Measurements from ENCODE around the gene GCN1.

GCN1 gene

GRCh38 chr12:120142231-120142877, 52.2 kb downstream of the GCN1 start:
- DNase-seq (ENCODE audit: insufficient read length, low spot score) (no peak), FAIRE-seq (no peak)
- no peak for TF ChIP-seq POLR2A (IDR thresholded peaks at IDR 0.05; ENCODE audit: low read depth, low read length)

GRCh38 chr12:120141336-120141735, 53.2 kb downstream of the GCN1 start:
- DNase-seq (ENCODE audit: insufficient read length, low spot score) (no peak), FAIRE-seq (no peak)
- no peak for TF ChIP-seq POLR2A (IDR thresholded peaks at IDR 0.05; ENCODE audit: low read depth, low read length)

- FAIRE-seq, result no peak
Observed at GRCh38 chr12:120140603-120141002, 53.9 kb downstream of the GCN1 start.

GRCh38 chr12:120139958-120140357, 54.6 kb downstream of the GCN1 start:
- DNase-seq (ENCODE audit: insufficient read length, low spot score) (no peak), FAIRE-seq (no peak)
- TF ChIP-seq POLR2A (IDR thresholded peaks at IDR 0.05; ENCODE audit: low read depth, low read length), result no peak

More at GRCh38 chr12:120140603-120141002, 53.9 kb downstream of the GCN1 start:
- DNase-seq (ENCODE audit: insufficient read length, low spot score), result no peak
- TF ChIP-seq POLR2A (IDR thresholded peaks at IDR 0.05; ENCODE audit: low read depth, low read length), result no peak

- TF ChIP-seq POLR2A (IDR thresholded peaks at IDR 0.05; ENCODE audit: low read depth, low read length), result no peak
- DNase-seq (ENCODE audit: insufficient read length, low spot score) (no peak), FAIRE-seq (no peak)
Observed at GRCh38 chr12:120138366-120138765, 56.1 kb downstream of the GCN1 start.

- no peak for FAIRE-seq
- DNase-seq (ENCODE audit: insufficient read length, low spot score), result no peak
Observed at GRCh38 chr12:120137833-120138232, 56.7 kb downstream of the GCN1 start.

GRCh38 chr12:120136093-120136770, 58.3 kb downstream of the GCN1 start:
- no peak for FAIRE-seq
- no peak for TF ChIP-seq POLR2A (IDR thresholded peaks at IDR 0.05; ENCODE audit: low read depth, low read length)

More at GRCh38 chr12:120137833-120138232, 56.7 kb downstream of the GCN1 start:
- TF ChIP-seq POLR2A (IDR thresholded peaks at IDR 0.05; ENCODE audit: low read depth, low read length), result no peak

GRCh38 chr12:120134307-120134980, 60.1 kb downstream of the GCN1 start:
- DNase-seq (ENCODE audit: insufficient read length, low spot score), result no peak
- no peak for TF ChIP-seq POLR2A (IDR thresholded peaks at IDR 0.05; ENCODE audit: low read depth, low read length)
- no peak for FAIRE-seq

More at GRCh38 chr12:120136093-120136770, 58.3 kb downstream of the GCN1 start:
- no peak for DNase-seq (ENCODE audit: insufficient read length, low spot score)

GRCh38 chr12:120132863-120133385, 61.6 kb downstream of the GCN1 start:
- no peak for FAIRE-seq

GRCh38 chr12:120132054-120132836, 62.3 kb downstream of the GCN1 start:
- DNase-seq (ENCODE audit: insufficient read length, low spot score), result no peak
- FAIRE-seq, result no peak
- no peak for TF ChIP-seq POLR2A (IDR thresholded peaks at IDR 0.05; ENCODE audit: low read depth, low read length)

More at GRCh38 chr12:120132863-120133385, 61.6 kb downstream of the GCN1 start:
- no peak for TF ChIP-seq POLR2A (IDR thresholded peaks at IDR 0.05; ENCODE audit: low read depth, low read length)
- DNase-seq (ENCODE audit: insufficient read length, low spot score), result no peak

GRCh38 chr12:120131116-120131515, 63.4 kb downstream of the GCN1 start:
- FAIRE-seq, result no peak
- TF ChIP-seq POLR2A (IDR thresholded peaks at IDR 0.05; ENCODE audit: low read depth, low read length), result no peak

GRCh38 chr12:120130011-120130410, 64.5 kb downstream of the GCN1 start:
- TF ChIP-seq POLR2A (IDR thresholded peaks at IDR 0.05; ENCODE audit: low read depth, low read length), result no peak
- FAIRE-seq, result no peak
- no peak for DNase-seq (ENCODE audit: insufficient read length, low spot score)

More at GRCh38 chr12:120131116-120131515, 63.4 kb downstream of the GCN1 start:
- DNase-seq (ENCODE audit: insufficient read length, low spot score), result no peak

- TF ChIP-seq POLR2A (IDR thresholded peaks at IDR 0.05; ENCODE audit: low read depth, low read length), result no peak
- DNase-seq (ENCODE audit: insufficient read length, low spot score) (no peak), FAIRE-seq (no peak)
Observed at GRCh38 chr12:120126635-120127005, 67.9 kb downstream of the GCN1 start.
